ENCODE data around the gene MSI2. TPM values are rescaled to one million over a fixed set of nuclear protein-coding genes. Genes with fewer than 3 reads are reported as not detected.

MSI2 gene
- total and polyA plus RNA-seq, 4 donors: 9.4 to 64.0 (median 30.4) TPM

- H3K36me3 ChIP-seq (ENCODE audit: control insufficient read depth in 4 of 4, insufficient read depth in 4 of 4, low read length in 4 of 4): peaks cover 0 to 3% (median 0%) of the 10 kb centered on the region in 4 donors
- TF ChIP-seq CTCF (IDR thresholded peaks at IDR 0.05; ENCODE audit: control extremely low read depth, extremely low read depth): no peak
- no peaks in the 10 kb centered on the region for H3K27me3 ChIP-seq (ENCODE audit: control insufficient read depth in 3 of 3, insufficient read depth in 3 of 3, low read length in 2 of 3)
- H3K4me1 ChIP-seq (ENCODE audit: control insufficient read depth in 5 of 5, insufficient read depth in 5 of 5, low read length in 5 of 5): peaks cover 0 to 9% (median 4%) of the 10 kb centered on the region in 5 donors
- H3K9me3 ChIP-seq (ENCODE audit: control insufficient read depth in 4 of 4, insufficient read depth in 3 of 4, low read length in 3 of 4): no peaks in the 10 kb centered on the region
- DNase-seq (no peak), ATAC-seq (ENCODE audit: insufficient read depth, low FRiP score) (no peak)
- H3K27ac ChIP-seq (ENCODE audit: low read depth in 1 of 2, low read length in 1 of 2): no peak overlapping the region
- H3K4me3 ChIP-seq: no peak overlapping the region
- no peak overlapping the region for H3K9ac ChIP-seq (ENCODE audit: insufficient read depth in 1 of 2, low read length in 2 of 2)
- 91 to 94% methylated on average over 16 of the region's 16 CpGs for WGBS, 2 donors
Measured at GRCh38 chr17:57587193-57587969, 331.1 kb downstream of the MSI2 start.

- peaks cover 0 to 9% (median 4%) of the 10 kb centered on the region in 5 donors for H3K4me1 ChIP-seq (ENCODE audit: control insufficient read depth in 5 of 5, insufficient read depth in 5 of 5, low read length in 5 of 5)
- no peak overlapping the region for H3K4me3 ChIP-seq
- no peaks in the 10 kb centered on the region for H3K27me3 ChIP-seq (ENCODE audit: control insufficient read depth in 3 of 3, insufficient read depth in 3 of 3, low read length in 2 of 3)
- H3K27ac ChIP-seq (ENCODE audit: low read depth in 1 of 2, low read length in 1 of 2): no peak overlapping the region
- no peak for TF ChIP-seq CTCF (IDR thresholded peaks at IDR 0.05; ENCODE audit: control extremely low read depth, extremely low read depth)
- ATAC-seq (ENCODE audit: insufficient read depth, low FRiP score) (no peak), DNase-seq (no peak)
- 91 to 92% methylated on average over 5 of the region's 5 CpGs for WGBS, 2 donors
- no peaks in the 10 kb centered on the region for H3K9me3 ChIP-seq (ENCODE audit: control insufficient read depth in 4 of 4, insufficient read depth in 3 of 4, low read length in 3 of 4)
- H3K36me3 ChIP-seq (ENCODE audit: control insufficient read depth in 4 of 4, insufficient read depth in 4 of 4, low read length in 4 of 4): peaks cover 0 to 3% (median 0%) of the 10 kb centered on the region in 4 donors
- no peak overlapping the region for H3K9ac ChIP-seq (ENCODE audit: insufficient read depth in 1 of 2, low read length in 2 of 2)
Measured at GRCh38 chr17:57588086-57588485, 331.8 kb downstream of the MSI2 start.

DNA sequence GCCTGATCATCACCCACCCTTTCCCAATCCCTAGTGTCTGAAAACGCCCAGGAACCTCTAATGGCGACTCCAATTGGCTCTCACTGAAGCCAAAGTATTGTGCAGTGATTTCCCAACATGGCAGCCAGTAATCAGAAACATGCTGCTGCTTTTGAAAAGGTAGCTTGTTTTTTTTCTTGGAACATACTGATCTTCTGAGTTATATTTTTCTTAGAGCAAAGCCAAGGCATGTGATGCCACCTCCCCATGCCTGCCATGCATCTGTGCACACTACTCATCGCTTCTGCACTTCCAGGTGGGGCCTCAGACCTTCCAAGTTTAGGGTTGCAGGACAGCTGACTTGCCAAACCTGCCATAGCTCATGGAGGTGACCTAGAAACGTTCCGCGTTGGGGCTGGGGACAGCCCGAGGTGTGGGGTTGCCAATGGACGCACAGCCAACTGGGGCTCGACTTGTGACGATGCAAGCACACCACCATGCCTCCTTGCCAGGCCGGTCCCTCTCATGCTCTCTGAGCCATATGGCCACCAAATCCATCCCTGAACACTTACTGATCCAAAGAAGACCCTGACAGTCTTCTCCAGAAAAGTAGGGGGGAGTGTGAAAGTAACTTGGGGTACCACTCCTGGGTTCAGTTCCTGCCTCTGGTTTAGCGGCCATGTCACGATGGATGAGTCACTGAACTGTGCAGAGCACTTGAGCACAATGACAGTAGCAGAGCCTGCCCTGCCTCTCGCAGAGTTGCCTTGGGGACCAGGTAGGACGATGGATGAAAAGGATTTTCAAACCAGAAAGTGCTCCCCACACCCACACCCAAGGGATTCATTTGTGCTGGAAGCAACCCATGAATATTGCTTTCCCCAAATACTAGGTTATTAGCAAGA lies 333.1 kb downstream of the MSI2 start:
- WGBS, 2 donors: 96 to 98% methylated on average over 15 of the region's 15 CpGs
- no peak for TF ChIP-seq CTCF (IDR thresholded peaks at IDR 0.05; ENCODE audit: control extremely low read depth, extremely low read depth)

More for the DNA sequence above, 333.1 kb downstream of the MSI2 start:
- Histone ChIP-seq H3K4me3 (no peak overlapping the region), H3K27ac (ENCODE audit: low read depth in 1 of 2, low read length in 1 of 2) (no peak overlapping the region), H3K9me3 (ENCODE audit: control insufficient read depth in 4 of 4, insufficient read depth in 3 of 4, low read length in 3 of 4) (no peaks in the 10 kb centered on the region), H3K9ac (ENCODE audit: insufficient read depth in 1 of 2, low read length in 2 of 2) (no peak overlapping the region), H3K27me3 (ENCODE audit: control insufficient read depth in 3 of 3, insufficient read depth in 3 of 3, low read length in 2 of 3) (no peaks in the 10 kb centered on the region), H3K4me1 (ENCODE audit: control insufficient read depth in 5 of 5, insufficient read depth in 5 of 5, low read length in 5 of 5) (peaks cover 0 to 6% (median under 1%) of the 10 kb centered on the region in 5 donors), H3K36me3 (ENCODE audit: control insufficient read depth in 4 of 4, insufficient read depth in 4 of 4, low read length in 4 of 4) (peaks cover 0 to 3% (median 0%) of the 10 kb centered on the region in 4 donors)
- no peak for DNase-seq
- ATAC-seq (ENCODE audit: insufficient read depth, low FRiP score): no peak
